Breast epithelium (tissue), 4 donors: ENCODE measurements around the gene TTLL12. TPM values are rescaled to one million over a fixed set of nuclear protein-coding genes. Genes with fewer than 3 reads are reported as not detected.

Experiments
- DNase-seq, 2 donors: peaks; one replicate each; pipeline ENCODE4 v3.0.0-alpha.2; 2019; ENCODE audit warnings: low spot score in 2 of 2
- H3K27ac ChIP-seq, 2 donors: fragments of 200-600 bp; sonication (generic) in 1 of 2; one replicate each; pipeline ENCODE4 v1.5.1; 2016 to 2019; ENCODE audit warnings: mild to moderate bottlenecking in 1 of 2
- H3K27me3 ChIP-seq, 2 donors: fragments of 200-600 bp; sonication (generic) in 1 of 2; one replicate each; pipeline versions ENCODE4 v1.5.1 to v1.6.0; 2017 to 2019; ENCODE audit warnings: control low read depth in 1 of 2, mild to moderate bottlenecking in 1 of 2
- H3K36me3 ChIP-seq: fragments of 200-600 bp; one replicate; pipeline ENCODE4 v1.5.1; 2019
- H3K4me1 ChIP-seq, 2 donors: fragments of 200-600 bp; sonication (generic); one replicate each; pipeline ENCODE4 v1.5.1; 2016 to 2019; ENCODE audit warnings: control low read depth in 1 of 2
- H3K4me3 ChIP-seq, 3 donors: fragments of 200-600 bp; sonication (generic); 1 replicate in 2 of 3; 2 replicates in 1 of 3; pipeline ENCODE4 v1.5.1; 2016 to 2019; ENCODE audit warnings: mild to moderate bottlenecking in 3 of 3, moderate library complexity in 2 of 3
- H3K9me3 ChIP-seq, 2 donors: fragments of 200-600 bp; sonication (generic) in 1 of 2; one replicate each; pipeline ENCODE4 v1.5.1; 2016 to 2019; ENCODE audit warnings: control low read depth in 1 of 2
- CTCF ChIP-seq, 3 donors: fragments of 450-650 bp; IDR thresholded peaks; one replicate each; pipeline ENCODE4 v1.5.1; 2016 to 2017; ENCODE audit warnings: antibody characterized with exemption in 3 of 3, mild to moderate bottlenecking in 3 of 3, moderate library complexity in 3 of 3
- POLR2A ChIP-seq: fragments of 450-650 bp; IDR thresholded peaks from one replicate; pipeline ENCODE4 v1.6.1; 2016; ENCODE audit warnings: antibody characterized with exemption, mild to moderate bottlenecking, moderate library complexity
- POLR2AphosphoS5 ChIP-seq, 3 donors: sonication (generic); formaldehyde crosslinking; IDR thresholded peaks; one replicate each; pipeline ENCODE4 v1.6.1; 2017; ENCODE audit warnings: antibody characterized with exemption in 3 of 3
- intact Hi-C: fragments of 100-400 bp; cut with DNase I; formaldehyde crosslinking; loops from one replicate; pipeline ENCODE4 v1.15.1; 2023; ENCODE audit warnings: low total_unique reads
- total RNA-seq, 3 donors: library from RNA; depleted of rRNA; stranded (reverse); fragments of >200 nt; gene quantifications; one replicate each; pipeline ENCODE4 v1.1.0, GENCODE V29; 2016

Gene TTLL12
- total RNA-seq, 3 donors from 2014 or later = 25.9 to 36.0 (median 31.4) TPM

DNA sequence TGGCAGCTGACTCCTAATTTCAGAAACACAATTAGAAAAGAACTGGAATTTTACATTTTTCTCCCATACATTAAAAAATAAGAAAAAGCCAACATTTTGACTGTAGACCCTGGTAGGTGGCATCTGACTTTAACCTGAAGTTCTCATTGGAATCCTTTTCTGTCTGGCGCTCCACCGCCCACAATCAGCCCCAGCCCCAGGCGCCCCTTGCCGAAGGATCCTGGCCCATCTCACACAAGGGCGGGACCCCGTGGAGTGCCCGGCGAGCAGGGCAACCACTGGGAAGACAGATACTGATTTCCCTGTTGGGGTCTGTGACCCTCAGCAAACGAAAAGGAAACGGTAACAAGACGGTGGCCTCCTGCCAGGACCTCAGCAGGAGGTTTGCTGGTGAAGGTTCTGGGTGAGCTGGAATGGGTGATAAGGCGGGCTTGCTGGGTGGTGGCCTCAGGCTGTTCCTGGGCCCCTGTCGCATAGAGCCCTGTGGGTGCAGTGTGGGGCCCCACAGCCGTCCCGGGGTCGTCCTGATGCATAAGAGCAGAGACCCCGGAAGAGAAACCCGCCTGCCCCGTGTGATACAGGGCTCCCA, 19.8 kb downstream of the TTLL12 start:
- no peak for TF ChIP-seq POLR2AphosphoS5 (IDR thresholded peaks at IDR 0.05)
- no peak for TF ChIP-seq POLR2A
- TF ChIP-seq CTCF (IDR thresholded peaks at IDR 0.05) = no peak
- no peak for DNase-seq
- no peak overlapping the region for H3K27ac ChIP-seq
- intact Hi-C loops = loop anchor here (5.0 kb wide), 1 partner anchor 1690 kb away; no protein-coding TSS in a partner anchor
- peaks cover 0 to 9% of the 10 kb centered on the region in 2 donors for H3K4me1 ChIP-seq
- no peak overlapping the region for H3K4me3 ChIP-seq
- no peaks in the 10 kb centered on the region for H3K36me3 ChIP-seq
- no peaks in the 10 kb centered on the region for H3K27me3 ChIP-seq
- H3K9me3 ChIP-seq = no peaks in the 10 kb centered on the region

- Histone ChIP-seq H3K36me3 (no peaks in the 10 kb centered on the region), H3K4me1 (peaks cover 0 to 9% of the 10 kb centered on the region in 2 donors), H3K9me3 (no peaks in the 10 kb centered on the region), H3K27ac (no peak overlapping the region), H3K27me3 (no peaks in the 10 kb centered on the region), H3K4me3 (no peak overlapping the region)
- intact Hi-C loops = loop anchor here (5.0 kb wide), 1 partner anchor 1689 kb away; no protein-coding TSS in a partner anchor
- TF ChIP-seq POLR2AphosphoS5 (IDR thresholded peaks at IDR 0.05) = no peak
- TF ChIP-seq CTCF (IDR thresholded peaks at IDR 0.05) = no peak
- no peak for TF ChIP-seq POLR2A
- DNase-seq = no peak
Observed at GRCh38 chr22:43166132-43166930, 20.6 kb downstream of the TTLL12 start.

DNA sequence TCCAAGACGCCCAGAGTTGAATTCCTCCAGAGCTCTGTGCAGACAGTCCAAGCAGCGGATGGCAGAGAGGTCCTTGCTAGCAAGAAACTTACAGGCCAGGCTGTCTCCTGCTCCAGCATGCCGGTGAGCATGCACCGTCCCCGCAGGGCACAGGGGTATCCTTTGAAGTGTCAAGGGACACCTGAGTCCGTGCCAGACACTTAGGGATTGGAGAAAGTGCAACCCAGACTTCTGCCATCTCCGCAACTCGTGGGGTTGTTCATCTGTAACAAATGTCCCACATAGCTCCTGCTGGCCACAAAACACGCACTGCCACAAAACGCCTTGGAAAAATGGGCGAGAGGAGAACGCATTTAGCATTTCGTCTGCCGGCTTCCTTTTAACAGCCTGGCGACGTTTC, 22.3 kb downstream of the TTLL12 start:
- Histone ChIP-seq H3K4me3 (no peak overlapping the region), H3K9me3 (no peaks in the 10 kb centered on the region), H3K27me3 (no peaks in the 10 kb centered on the region), H3K27ac (peak overlapping the region in 1 of 2 donors; percentile 75), H3K4me1 (peaks cover 0 to 9% of the 10 kb centered on the region in 2 donors), H3K36me3 (no peaks in the 10 kb centered on the region)
- no peak for DNase-seq
- intact Hi-C loops = loop anchor here (5.0 kb wide), 1 partner anchor 1687 kb away; no protein-coding TSS in a partner anchor
- no peak for TF ChIP-seq POLR2A
- no peak for TF ChIP-seq POLR2AphosphoS5 (IDR thresholded peaks at IDR 0.05)
- TF ChIP-seq CTCF (IDR thresholded peaks at IDR 0.05) = no peak

DNA sequence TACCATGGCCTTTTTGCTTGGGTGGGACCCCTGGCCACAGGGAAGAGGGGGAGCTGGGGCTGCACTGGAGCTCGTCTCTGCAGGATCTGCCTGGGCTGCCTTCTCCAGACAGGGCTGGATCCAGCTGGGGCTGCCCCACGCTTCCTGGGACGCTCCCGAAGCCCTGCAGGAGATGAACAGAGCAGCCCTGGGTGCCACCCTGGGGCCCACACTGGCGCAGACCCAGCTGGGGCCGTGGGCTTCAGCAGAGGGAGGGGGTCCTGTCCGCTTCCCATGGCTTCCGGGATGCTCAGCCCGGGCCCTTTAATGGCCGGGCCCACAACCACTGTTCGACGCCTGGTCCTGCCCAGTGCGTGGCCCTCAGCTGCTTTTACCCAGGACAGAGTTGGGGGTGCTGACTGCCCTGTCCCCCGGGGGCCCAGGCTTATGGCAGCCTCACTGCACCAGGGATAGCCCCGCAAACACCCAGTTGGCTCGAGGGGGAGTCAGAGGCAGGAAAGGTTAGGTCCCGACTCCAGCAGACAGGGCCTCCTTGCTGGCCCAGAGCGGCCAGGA, 23.6 kb downstream of the TTLL12 start:
- H3K27me3 ChIP-seq = no peaks in the 10 kb centered on the region
- H3K36me3 ChIP-seq = no peaks in the 10 kb centered on the region
- no peaks in the 10 kb centered on the region for H3K9me3 ChIP-seq
- TF ChIP-seq POLR2AphosphoS5 (IDR thresholded peaks at IDR 0.05) (no peak), CTCF (IDR thresholded peaks at IDR 0.05) (no peak), POLR2A (no peak)
- no peak for DNase-seq
- peak overlapping the region; percentile 60 to 75 for H3K27ac ChIP-seq
- peaks cover 0 to 9% of the 10 kb centered on the region in 2 donors for H3K4me1 ChIP-seq
- H3K4me3 ChIP-seq = no peak overlapping the region
- intact Hi-C loops = no loop called here
